GM12878 (cell line): ENCODE data around the gene KIAA0930. TPM values are rescaled to one million over a fixed set of nuclear protein-coding genes. Genes with fewer than 3 reads are reported as not detected.

Experiments
- CBX5 ChIP-seq: sonication (generic); IDR thresholded peaks from 2 replicates; pipeline ENCODE4 v1.6.1; 2016; ENCODE audit warnings: low read depth, moderate library complexity, mild to moderate bottlenecking, inconsistent platforms
- CHD1 ChIP-seq: IDR thresholded peaks from 2 replicates; pipeline ENCODE4 v1.6.1; 2012; ENCODE audit warnings: low read depth, low read length, improper control_type of control experiment
- CREM ChIP-seq: IDR thresholded peaks from 2 replicates; pipeline ENCODE4 v1.6.1; 2014; ENCODE audit warnings: antibody characterized with exemption, low read depth
- ETV6 ChIP-seq, 2 experiments: fragments of 450-650 bp in 1 of 2; IDR thresholded peaks in 1 of 2; conservative IDR thresholded peaks in 1 of 2; 2 replicates each; pipeline ENCODE4 v1.6.1; 2014; ENCODE audit warnings: antibody characterized with exemption in 1 of 2, borderline replicate concordance in 1 of 2, low read depth in 1 of 2, mild to moderate bottlenecking in 1 of 2, moderate library complexity in 1 of 2
- FOS ChIP-seq: IDR thresholded peaks from 3 replicates; pipeline ENCODE4 v1.6.1; 2011; ENCODE audit warnings: borderline replicate concordance; ENCODE audit not compliant: insufficient read length; ENCODE audit errors: extremely low read depth
- KLF5 ChIP-seq: fragments of 450-650 bp; IDR thresholded peaks from 2 replicates; pipeline ENCODE4 v1.6.1; 2014; ENCODE audit warnings: mild to moderate bottlenecking; ENCODE audit not compliant: partially characterized antibody
- NR2F1 ChIP-seq: fragments of 450-650 bp; conservative IDR thresholded peaks from 2 replicates; pipeline ENCODE4 v1.6.1; 2017; ENCODE audit warnings: mild to moderate bottlenecking
- PML ChIP-seq: IDR thresholded peaks from 2 replicates; pipeline ENCODE4 v1.6.1; 2012; ENCODE audit warnings: low read length, inconsistent platforms
- POLR2AphosphoS5 ChIP-seq: IDR thresholded peaks from 2 replicates; pipeline ENCODE4 v1.6.1; 2011; ENCODE audit warnings: mild to moderate bottlenecking, low read length, inconsistent platforms
- RCOR1 ChIP-seq: conservative IDR thresholded peaks from 2 replicates; pipeline ENCODE4 v1.6.1; 2012; ENCODE audit warnings: low read depth, low read length, improper control_type of control experiment
- SMAD5 ChIP-seq: IDR thresholded peaks from 2 replicates; pipeline ENCODE4 v1.6.1; 2016; ENCODE audit warnings: antibody characterized with exemption, low read depth
- TBL1XR1 ChIP-seq: IDR thresholded peaks from 2 replicates; pipeline ENCODE4 v1.6.1; 2012; ENCODE audit warnings: low read depth, low read length, improper control_type of control experiment
- WRNIP1 ChIP-seq: IDR thresholded peaks from 2 replicates; pipeline ENCODE4 v1.6.1; 2011; ENCODE audit warnings: low read depth, low read length, improper control_type of control experiment, borderline replicate concordance
- ZBED1 ChIP-seq: IDR thresholded peaks from 2 replicates; pipeline ENCODE4 v1.6.1; 2016; ENCODE audit warnings: borderline replicate concordance
- polyA plus RNA-seq, 11 experiments: library from polyadenylated mRNA; depleted of rRNA in 4 of 11; unstranded in 6 of 11; stranded (reverse) in 5 of 11; fragments of >200 nt; fragmentation: Nextera tagmentation in 4 of 11; fragmentation: Illumina TruSeq in 1 of 11; extraction: Ambion mirVana in 4 of 11; extraction: Trizol in 1 of 11; gene quantifications; 1 replicate in 1 of 11; 2 replicates in 10 of 11; pipeline versions ENCODE4 v1.2.1 to v1.2.3, GENCODE V29; 2011 to 2016; ENCODE audit warnings: inconsistent platforms in 2 of 11, missing spikeins in 2 of 11, low read depth in 1 of 11
- total RNA-seq, 4 experiments: library from RNA; depleted of rRNA in 3 of 4; stranded (reverse); fragments of >200 nt in 3 of 4; fragmentation: Illumina TruSeq in 1 of 4; extraction: Trizol in 1 of 4; gene quantifications; 2 replicates each; pipeline versions ENCODE4 v1.2.1 to v1.2.3, GENCODE V29; 2013 to 2021
- TF ChIP-seq, protein P1 (sequence below): fragments of 450-650 bp; IDR thresholded peaks from 2 replicates; pipeline ENCODE4 v1.6.1; 2017; ENCODE audit warnings: antibody characterized with exemption, mild to moderate bottlenecking, moderate library complexity
- TF ChIP-seq, protein P2 (sequence below): fragments of 450-650 bp; formaldehyde crosslinking; IDR thresholded peaks from 2 replicates; pipeline ENCODE4 v1.4.0; 2020; ENCODE audit warnings: mild to moderate bottlenecking, moderate library complexity
- TF ChIP-seq, protein P3 (sequence below): fragments of 450-650 bp; IDR thresholded peaks from 2 replicates; pipeline ENCODE4 v1.6.1; 2018; ENCODE audit warnings: mild to moderate bottlenecking, low read depth, moderate library complexity; ENCODE audit not compliant: partially characterized antibody

Gene KIAA0930
- total and polyA plus RNA-seq, 10 of the 15 experiments (the other 5 are each of a cell fraction or from before 2014, with no cell fraction given): 3.6 to 125 (median 46.3) TPM

DNA sequence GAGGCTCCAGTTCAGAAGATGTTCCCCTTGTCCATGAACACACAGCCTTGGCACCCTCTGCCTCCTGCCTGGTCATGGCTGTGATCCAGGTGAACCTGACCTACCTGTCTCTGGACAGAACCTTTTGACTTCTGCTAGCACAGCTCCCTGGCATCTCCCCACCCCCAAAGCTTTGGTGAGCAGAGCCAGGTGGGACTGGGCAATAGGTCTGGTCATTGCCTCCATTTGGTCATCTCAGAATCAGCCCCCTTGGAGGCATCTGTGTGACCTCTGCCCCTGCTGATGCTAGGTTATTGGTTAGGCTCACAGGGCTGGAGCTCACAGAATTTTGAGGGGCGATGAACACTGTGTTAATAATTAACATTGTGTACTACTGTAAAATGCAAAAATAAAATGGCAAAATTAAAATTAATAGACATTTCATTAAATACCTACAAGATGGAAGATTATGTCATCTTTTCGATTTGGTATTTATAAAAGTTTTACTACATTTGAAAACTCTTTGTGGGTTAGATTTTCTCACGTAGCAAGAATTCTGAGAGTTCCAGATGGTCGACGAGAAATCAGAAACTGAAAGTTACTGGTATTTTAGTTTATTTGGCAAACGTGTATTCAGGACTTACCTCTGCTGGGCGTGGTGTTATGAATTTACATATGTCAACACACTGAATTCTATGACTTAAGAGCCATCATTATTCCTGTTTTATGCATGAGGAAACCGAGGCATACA, 8.3 kb upstream of the KIAA0930 start (continued):
- TF ChIP-seq FOS (no peak), ZBED1 (no peak), NR2F1 (peak; percentile 78), POLR2AphosphoS5 (no peak), CREM (no peak; the same call in 1 of the 2 replicates), RCOR1 (no peak), ETV6 (conservative IDR thresholded peaks at IDR 0.05 in 1 of 2, IDR thresholded peaks at IDR 0.05 in 1 of 2; ENCODE audit: borderline replicate concordance in 1 of 2, low read depth in 1 of 2) (no peak), SMAD5 (no peak), CHD1 (no peak), CBX5 (no peak), WRNIP1 (no peak), TBL1XR1 (no peak), PML (no peak), KLF5 (no peak)
- TF ChIP-seq, protein P1, sequence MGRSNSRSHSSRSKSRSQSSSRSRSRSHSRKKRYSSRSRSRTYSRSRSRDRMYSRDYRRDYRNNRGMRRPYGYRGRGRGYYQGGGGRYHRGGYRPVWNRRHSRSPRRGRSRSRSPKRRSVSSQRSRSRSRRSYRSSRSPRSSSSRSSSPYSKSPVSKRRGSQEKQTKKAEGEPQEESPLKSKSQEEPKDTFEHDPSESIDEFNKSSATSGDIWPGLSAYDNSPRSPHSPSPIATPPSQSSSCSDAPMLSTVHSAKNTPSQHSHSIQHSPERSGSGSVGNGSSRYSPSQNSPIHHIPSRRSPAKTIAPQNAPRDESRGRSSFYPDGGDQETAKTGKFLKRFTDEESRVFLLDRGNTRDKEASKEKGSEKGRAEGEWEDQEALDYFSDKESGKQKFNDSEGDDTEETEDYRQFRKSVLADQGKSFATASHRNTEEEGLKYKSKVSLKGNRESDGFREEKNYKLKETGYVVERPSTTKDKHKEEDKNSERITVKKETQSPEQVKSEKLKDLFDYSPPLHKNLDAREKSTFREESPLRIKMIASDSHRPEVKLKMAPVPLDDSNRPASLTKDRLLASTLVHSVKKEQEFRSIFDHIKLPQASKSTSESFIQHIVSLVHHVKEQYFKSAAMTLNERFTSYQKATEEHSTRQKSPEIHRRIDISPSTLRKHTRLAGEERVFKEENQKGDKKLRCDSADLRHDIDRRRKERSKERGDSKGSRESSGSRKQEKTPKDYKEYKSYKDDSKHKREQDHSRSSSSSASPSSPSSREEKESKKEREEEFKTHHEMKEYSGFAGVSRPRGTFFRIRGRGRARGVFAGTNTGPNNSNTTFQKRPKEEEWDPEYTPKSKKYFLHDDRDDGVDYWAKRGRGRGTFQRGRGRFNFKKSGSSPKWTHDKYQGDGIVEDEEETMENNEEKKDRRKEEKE: no peak
- TF ChIP-seq, protein P2, sequence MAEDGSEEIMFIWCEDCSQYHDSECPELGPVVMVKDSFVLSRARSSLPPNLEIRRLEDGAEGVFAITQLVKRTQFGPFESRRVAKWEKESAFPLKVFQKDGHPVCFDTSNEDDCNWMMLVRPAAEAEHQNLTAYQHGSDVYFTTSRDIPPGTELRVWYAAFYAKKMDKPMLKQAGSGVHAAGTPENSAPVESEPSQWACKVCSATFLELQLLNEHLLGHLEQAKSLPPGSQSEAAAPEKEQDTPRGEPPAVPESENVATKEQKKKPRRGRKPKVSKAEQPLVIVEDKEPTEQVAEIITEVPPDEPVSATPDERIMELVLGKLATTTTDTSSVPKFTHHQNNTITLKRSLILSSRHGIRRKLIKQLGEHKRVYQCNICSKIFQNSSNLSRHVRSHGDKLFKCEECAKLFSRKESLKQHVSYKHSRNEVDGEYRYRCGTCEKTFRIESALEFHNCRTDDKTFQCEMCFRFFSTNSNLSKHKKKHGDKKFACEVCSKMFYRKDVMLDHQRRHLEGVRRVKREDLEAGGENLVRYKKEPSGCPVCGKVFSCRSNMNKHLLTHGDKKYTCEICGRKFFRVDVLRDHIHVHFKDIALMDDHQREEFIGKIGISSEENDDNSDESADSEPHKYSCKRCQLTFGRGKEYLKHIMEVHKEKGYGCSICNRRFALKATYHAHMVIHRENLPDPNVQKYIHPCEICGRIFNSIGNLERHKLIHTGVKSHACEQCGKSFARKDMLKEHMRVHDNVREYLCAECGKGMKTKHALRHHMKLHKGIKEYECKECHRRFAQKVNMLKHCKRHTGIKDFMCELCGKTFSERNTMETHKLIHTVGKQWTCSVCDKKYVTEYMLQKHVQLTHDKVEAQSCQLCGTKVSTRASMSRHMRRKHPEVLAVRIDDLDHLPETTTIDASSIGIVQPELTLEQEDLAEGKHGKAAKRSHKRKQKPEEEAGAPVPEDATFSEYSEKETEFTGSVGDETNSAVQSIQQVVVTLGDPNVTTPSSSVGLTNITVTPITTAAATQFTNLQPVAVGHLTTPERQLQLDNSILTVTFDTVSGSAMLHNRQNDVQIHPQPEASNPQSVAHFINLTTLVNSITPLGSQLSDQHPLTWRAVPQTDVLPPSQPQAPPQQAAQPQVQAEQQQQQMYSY (CRISPR knock-in tag): no peak
- TF ChIP-seq, protein P3, sequence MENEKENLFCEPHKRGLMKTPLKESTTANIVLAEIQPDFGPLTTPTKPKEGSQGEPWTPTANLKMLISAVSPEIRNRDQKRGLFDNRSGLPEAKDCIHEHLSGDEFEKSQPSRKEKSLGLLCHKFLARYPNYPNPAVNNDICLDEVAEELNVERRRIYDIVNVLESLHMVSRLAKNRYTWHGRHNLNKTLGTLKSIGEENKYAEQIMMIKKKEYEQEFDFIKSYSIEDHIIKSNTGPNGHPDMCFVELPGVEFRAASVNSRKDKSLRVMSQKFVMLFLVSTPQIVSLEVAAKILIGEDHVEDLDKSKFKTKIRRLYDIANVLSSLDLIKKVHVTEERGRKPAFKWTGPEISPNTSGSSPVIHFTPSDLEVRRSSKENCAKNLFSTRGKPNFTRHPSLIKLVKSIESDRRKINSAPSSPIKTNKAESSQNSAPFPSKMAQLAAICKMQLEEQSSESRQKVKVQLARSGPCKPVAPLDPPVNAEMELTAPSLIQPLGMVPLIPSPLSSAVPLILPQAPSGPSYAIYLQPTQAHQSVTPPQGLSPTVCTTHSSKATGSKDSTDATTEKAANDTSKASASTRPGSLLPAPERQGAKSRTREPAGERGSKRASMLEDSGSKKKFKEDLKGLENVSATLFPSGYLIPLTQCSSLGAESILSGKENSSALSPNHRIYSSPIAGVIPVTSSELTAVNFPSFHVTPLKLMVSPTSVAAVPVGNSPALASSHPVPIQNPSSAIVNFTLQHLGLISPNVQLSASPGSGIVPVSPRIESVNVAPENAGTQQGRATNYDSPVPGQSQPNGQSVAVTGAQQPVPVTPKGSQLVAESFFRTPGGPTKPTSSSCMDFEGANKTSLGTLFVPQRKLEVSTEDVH: no peak
